ENCODE data around the gene TRABD.

The TRABD gene

DNA sequence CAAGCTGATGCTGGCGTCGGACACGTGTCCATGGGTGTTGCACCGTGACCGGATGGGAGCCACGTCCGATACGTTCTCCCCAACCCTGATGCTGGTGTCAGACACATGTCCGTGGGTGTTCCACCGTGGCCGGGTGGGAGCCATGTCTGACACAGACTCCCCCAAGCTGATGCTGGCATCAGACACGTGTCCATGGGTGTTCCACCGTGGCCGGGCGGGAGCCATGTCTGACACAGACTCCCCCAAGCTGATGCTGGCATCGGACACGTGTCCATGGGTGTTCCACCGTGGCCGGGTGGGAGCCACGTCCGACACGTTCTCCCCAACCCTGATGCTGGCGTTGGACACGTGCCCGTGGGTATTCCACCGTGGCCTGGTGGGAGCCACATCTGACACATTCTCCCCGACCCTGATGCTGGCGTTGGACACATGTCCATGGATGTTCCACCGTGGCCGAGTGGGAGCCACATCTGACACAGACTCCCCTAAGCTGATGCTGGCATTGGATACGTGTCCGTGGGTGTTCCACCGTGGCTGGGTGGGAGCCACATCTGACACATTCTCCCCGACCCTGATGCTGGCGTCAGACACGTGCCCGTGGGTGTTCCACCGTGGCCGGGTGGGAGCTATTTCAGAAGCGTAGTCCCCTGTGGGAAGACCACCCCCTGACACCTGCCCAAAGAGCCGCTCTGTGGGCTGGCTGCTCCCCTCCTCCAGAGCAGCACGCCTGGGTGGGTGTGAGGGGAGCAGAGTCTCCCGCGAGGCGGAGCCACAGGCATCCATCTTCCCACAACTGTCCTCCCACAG lies 35.1 kb downstream of the TRABD start:
- DNase-seq = no peak

DNA sequence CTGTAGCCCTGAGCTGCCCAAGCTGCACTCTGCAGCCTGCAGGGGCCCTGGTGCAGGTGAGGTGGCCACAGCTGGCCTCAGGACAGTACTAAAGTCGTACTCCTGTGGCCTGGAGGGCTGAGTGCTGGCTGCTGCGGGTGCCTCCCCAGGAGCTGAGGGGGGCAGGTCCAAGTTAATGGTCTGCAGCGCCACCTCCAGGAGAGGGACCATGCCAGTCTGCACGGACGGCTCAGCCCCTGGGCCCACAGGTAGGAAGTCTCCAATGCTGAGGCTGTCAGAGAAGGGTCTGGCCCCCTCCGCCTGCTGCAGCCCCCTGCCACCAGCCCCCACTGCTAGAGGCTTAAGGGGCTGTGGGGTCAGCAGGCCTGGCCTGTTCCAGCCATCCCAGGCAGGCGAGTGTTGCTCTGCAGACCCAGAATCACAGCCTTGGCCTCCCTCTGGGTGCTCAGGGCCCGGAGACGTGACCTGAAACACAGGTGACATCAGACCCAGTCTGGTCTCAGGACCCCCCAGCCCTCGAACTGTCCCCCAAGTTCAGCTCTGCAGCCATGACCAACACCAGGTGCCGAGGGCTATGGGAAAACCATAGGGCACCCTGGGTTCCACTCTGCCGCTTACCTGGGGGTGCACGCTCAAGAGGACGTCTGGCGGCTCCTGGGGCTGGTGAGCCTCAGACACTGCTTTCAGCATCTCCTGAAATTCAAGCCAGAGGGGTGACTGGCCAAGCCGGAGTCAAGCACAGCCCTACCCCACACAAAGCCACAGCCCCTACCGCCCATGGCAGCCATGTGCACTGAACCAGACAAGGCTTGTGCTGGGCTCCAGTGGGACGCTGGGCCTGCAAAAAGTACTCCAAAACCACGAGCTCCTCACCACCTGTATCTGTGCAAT lies 35.9 kb downstream of the TRABD start:
- no peak for DNase-seq

DNA sequence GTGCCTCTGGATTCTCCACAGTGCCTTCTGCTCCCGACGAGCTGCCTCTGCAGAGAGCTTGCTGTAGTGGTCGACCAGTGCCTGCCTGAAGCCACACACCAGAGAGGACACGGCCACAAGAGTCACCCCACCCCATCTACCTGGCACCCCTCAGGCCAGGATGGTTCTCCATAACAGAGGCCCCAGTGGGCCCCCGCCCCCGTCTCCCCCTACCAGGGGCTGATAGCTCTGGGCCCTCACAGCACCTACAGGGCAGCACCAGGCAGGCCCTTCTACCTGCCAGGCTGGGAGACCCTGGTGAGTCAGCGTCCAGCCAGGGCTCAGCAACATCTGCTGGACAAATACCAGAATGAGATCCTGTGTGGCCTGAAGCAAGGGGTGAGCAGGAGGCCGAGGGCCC lies 36.8 kb downstream of the TRABD start:
- no peak for DNase-seq

DNA sequence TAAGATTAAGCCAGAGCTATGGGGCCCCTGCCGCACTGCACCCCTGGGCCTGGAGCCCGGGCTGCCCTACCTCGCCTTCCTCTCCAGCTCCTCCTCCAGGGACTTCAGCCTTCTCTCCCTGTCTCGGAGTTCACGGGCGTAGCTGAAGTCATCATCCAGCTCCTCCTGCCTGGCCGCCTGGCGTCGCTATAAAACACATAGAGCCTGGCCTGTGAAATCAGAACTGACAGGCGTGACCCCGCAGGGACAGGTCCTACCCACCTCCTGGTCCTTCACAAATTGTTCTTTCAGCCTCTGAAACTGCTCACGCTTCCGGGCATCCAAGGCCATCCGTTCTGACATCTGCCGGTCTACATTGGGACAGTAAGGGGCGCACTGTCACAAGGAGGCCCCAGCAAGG lies 38.4 kb downstream of the TRABD start:
- DNase-seq = no peak

DNA sequence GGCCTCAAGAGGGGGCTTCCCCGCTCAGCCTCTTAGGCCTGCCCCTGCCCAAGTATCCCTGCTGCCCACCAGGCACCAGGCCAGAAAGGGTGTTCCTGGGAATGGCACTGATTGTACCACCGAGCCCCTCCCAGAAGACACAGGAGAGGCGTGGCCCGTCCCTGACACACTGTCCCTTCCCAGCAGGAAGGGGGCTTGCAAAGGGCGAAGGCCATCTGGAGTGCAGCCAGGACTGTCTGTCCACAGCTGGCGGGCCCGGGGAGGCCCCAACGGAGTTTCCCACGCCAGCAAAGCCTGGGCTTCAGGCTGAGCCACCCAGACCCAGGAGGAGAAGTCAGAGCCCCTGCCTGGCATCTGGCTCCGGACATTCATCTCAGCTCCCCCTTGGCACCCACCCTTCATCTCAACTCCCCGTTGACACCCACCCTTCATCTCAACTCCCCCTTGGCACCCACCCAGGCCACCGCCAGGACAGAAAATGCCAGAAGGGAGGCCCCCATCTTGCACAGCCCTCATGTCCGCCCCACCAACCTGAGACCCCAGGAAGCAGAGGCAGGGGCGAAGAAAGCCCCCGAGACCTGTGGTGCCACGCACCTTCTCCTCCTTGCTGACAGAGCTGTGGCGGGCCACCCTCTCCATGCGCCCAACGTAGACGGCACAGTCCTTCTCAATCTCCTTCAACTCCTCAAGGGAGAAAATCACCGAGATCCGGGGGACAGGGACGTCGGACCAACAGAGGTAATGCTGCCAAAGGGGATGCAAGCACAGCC lies 39.7 kb downstream of the TRABD start:
- no peak for DNase-seq

DNA sequence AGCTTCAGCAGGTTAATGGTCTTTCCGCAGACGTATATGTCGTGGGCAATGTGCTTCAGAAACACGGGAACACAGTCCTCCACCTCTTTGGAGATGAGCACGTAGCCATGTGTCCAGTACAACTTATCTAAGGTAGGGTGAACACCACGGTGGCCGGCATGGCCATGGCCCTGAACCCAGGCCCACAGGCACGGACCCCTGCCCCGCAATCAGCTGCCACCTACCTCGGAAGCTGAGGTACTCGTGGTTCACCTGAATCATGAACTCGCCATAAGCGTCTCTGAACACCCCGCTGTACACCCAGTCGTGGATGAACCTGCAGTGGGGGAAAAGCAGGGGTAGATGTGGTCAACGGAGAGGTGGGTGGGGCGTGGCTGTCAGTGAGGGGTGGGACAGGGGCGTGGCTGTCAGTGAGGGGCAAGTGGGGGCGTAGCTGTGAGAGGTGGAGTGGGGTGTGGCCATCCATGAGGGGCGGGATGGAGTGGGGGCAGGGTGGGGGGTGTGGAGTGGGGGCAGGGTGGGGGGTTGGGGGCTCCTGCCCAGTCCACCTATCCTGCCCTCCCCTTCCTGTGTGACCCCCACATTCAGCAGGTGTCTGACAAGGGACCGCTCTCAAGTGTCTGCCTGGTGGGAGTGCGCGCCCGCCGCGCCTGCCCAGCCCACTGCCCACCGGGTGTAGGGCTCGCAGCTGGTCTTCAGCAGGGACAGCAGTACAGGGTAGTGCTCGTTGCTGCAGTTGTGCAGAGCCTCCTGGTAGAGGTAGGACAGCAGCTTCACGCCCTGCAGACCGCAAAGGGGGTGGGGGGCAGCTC lies 40.6 kb downstream of the TRABD start:
- DNase-seq = no peak

DNA sequence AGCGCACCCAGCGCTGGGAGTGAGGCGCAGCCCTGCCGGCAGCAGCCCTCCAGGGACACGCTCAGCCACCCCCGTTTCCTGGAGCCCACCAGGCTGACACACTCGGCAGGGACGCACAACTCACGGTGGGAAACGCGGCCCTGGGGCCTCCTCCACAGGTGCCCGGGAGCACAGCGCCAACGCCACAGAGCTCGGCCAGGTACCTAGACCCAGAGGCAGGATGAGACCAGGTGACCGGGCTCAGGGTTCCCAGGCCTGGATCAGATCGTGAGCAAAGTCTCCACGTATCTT lies 41.1 kb downstream of the TRABD start:
- no peak for DNase-seq

DNA sequence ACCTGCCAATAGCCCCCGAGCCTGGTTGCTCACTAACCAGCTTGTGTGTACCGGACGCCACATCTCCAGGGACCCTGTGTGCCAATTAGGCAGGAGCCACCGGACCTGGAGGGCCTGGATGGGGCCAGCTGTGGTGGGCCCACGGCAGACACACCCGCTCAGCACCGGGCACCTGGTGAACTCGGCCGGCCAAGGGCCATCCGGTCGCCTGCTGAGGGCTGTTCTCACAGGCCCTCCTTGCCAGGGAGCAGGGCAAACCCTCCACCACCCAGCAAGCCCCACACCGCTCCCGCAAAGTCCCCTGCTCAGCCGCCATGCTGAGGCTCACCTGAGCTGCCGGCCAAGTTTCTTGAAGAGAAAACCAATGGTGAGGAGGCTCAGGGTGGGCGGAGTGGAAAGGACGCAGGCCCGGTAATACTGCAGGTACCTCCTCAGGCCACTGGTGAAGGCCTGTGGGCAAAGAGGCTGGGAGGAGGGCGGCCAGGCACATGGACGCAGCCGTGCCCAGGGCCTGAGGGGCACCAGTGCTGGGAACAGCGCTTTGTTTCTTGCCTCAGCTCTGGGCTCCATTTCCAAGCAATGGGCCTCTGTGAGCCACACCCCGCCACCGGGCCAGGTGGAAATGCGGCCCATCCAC lies 42.0 kb downstream of the TRABD start:
- no peak for DNase-seq

DNA sequence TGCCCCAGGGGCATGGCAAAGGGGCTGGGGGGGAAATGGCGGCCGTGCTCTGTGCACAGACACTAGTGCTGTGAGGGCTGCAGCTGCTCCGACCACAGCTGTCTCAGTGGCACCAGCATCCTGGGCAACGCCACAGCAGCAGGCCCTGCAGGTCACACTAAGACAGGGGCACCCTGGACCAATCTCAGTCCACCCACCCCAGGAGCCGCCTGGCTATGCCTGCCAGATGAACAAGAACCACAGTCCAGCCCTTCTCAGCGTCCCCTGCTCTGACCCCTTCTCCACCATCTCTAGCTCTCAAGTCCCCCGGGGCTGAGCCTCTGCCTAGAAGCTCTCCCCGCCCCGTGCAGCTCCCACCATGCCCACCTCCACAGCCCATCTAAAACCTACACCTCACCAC lies 42.7 kb downstream of the TRABD start:
- no peak for DNase-seq

DNA sequence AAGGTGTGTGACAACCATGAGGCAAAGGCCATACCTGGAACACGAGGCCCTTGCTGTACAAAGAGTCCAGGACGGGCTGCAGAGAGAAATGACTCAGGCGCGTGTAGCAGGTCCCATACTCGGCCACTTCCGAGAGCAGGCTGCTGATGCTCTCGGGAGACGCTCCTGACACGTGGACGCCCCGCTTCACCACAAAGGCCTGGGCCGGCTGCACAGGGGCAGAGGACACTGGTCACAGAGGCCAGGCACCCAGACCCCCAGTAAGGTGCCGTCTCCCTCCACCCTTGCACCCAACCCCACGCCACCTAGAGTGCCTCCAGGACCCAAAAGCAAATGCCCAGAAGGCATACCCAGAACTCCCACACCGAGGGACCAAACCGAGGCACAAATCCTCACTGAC lies 43.7 kb downstream of the TRABD start:
- no peak for DNase-seq

DNA sequence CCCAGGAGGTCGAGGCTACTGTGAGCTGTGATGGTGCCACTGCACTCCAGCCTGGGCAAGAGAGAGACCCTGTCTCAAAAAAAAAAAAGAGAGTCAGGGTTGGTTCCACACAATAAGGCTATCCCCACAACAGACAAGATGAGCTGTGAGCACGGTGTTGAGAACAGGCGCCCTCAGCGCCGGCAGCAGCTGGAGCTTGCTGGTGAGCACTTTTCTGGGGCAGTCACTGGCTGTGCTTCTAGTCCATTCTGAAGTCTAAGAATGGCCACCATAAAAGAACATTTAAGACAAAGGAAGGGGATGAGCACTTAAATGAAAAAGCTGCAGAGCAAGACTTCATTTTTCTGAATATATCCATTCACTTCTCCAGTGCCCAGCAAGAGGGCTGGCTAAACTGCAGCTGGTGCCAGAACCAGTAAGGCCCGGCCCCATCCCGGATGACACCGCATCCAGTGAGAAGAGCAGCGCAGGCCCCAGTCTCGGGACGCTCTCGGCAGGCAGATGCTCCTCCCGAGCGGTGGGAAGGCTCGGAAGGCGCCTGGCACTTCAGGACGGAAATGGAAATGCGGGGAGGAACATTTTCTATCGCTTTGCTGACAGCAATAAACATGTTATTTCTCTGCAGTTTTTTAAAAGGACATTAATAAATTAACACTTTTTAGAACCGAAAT lies 46.9 kb downstream of the TRABD start:
- no peak for DNase-seq

DNA sequence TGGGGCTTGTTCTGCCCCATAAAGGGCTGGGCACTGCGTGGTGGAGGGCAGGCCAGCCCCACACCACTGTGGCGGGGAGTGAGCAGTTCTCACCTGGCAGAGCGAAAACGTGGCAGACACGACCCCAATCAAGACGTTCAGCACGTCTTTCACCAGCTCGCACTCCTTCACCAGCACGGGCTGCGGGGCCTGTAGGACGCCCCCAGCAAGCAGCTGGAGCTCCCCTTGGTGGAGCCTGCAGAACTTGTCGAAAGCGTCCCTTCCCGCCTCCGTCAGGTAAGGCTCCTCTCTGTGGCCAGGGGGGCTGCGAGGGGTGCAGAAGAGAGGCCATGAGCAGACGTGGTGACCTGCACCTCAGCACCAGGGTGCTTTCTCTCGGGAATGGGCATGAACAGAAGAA lies 47.5 kb downstream of the TRABD start:
- DNase-seq = no peak

DNA sequence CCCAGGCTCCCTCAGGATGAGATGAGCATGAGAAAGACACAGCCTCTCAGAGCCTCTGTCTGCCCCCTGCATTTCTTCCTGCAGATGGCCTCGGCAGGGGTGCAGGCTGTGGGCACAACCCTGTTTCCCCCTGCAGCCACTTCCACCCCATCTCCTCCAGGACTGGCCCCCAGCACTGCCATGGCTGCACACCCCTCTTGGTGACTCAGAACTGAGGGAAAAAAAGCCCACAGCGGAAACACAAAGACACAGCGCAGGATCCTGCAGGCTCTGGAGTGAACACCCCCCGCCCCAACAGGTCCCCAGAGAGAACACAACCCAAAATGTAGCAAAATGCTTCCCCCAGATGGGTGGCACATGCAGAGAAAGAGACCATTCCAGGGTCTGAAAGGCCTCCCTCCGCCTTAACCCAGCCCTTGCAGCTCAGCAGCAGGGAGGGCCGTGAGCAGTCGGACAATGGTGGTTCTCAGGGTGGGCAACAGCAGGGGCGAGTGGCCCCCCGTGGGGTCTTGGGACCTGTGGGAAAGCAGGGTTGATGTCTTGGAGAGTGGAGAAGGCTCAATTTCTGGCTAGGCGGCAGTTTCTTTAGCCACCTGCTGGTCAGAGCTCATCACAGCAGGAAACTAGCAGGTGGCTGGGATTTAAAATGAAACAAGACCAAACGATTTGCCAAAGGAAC lies 51.2 kb downstream of the TRABD start:
- DNase-seq = no peak

DNA sequence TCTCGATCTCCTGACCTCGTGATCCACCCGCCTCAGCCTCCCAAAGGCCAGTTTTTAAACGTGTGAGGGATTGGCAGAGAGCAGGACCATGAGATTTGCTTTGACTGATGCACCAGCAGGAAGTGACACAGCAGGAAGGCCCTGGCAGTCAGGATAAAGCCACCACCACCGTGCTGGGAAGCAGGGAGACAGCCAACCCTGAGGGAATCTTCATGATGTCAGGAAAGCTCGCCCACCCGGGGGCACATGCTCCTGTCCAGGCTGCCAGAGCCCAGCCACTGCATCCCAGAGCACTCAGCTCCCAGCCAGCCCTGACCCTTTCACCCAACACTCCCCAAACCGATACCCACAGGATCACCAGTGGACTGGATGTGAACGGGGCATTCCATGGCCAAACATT lies 53.0 kb downstream of the TRABD start:
- no peak for DNase-seq

DNA sequence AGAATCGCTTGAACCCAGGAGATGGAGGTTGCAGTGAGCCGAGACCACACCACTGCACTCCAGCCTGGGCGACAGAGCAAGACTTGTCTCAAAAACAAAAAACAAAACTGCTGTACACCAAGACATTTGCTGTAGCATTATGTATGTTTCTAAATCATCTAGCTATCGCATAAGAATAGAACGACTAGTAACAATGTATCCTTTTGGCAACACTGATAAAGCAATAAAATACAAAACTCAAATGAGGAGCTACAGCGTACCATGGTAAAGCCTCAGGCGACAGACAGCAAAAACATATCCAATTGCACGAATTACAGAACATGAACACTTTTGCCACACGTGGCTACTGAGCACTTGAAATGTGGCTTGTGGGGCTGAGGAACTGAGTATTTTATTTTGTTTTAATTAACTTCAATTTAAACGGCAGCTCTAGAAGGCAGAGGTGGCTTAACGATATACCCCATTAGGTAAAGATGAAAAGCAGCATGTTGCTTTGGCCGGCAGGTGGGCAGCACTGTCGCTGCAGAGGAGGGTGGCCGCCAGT lies 56.8 kb downstream of the TRABD start:
- DNase-seq = no peak

DNA sequence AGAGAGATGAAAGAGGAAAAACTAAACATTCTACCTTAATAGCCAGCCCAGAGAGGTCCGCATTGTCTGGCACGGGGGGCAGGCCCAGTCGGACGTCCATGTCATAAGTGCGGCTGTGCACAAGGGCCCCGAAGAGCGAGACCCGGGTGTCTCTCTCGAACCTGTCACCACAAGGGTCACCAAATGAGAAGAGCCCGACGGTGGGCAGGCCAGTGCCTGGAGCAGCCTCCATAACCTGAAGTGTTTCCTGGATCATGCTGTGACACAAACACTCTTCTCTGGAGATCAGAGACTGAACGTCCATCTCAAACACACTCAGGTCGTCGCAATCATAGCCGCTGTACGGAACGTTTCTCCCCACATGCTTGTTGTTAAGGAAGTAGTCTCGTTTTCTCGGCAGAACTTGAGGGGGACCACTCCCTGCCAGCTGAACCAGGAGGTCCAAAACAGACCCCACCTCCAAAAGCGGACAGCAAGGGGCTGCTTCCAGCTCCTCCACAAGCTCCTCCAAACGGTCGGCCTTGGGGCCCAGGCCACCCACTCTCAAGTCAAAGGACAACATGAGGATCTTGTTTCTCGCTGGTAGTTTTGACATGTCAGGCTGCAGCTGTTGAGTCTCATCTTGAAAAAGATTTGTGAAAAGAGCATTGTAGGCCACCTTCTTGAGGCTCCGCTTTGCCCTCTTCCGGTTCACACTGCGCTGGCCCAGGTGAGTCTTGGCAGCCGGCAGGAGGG lies 58.1 kb downstream of the TRABD start:
- DNase-seq = no peak

DNA sequence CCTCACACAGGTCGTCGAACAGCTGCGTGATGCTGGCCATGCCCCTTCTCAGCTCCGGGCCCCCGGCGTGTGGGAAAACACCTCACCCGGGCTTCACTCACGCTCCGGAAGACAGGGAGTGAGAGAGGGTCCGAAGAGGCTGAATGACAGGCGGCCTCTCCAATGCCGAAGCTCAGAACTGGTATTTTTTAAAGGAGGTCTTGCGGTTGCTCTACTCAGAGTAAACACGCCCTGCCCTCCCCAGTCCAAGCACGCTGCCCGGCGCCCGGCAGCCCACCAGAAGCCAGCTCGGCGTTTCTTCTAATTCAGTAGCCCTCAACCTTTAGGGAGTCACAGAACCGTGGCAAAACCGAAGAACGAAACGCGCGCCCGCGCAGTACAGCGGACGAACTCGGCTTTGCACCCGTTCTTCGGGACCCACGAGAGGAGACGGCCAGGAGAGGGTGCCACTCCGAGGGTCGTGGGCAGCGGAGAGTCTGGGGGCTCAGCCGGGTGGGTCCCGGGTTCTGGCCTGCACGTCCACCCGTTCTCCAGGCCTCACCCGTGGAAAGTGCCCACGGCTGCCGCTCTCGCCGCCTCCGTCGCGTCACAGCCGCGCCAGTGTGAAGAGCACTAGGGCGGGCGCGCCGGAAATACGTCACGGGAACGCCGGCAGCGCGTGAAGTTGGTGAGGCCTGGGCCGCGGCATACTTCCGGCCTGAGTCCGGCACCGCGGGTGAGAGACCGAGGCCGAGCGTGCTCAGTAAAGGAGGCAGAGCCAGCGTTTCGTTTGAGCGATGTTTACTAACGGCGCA lies 58.9 kb downstream of the TRABD start, which contains the start of gene TUBGCP6:
Gene TUBGCP6, minus strand, starts transcription at position 604 of the 794 bp plus-strand sequence. Its CDS starts 564 bp downstream, at position 40.
- peak; percentile 93 for DNase-seq

DNA sequence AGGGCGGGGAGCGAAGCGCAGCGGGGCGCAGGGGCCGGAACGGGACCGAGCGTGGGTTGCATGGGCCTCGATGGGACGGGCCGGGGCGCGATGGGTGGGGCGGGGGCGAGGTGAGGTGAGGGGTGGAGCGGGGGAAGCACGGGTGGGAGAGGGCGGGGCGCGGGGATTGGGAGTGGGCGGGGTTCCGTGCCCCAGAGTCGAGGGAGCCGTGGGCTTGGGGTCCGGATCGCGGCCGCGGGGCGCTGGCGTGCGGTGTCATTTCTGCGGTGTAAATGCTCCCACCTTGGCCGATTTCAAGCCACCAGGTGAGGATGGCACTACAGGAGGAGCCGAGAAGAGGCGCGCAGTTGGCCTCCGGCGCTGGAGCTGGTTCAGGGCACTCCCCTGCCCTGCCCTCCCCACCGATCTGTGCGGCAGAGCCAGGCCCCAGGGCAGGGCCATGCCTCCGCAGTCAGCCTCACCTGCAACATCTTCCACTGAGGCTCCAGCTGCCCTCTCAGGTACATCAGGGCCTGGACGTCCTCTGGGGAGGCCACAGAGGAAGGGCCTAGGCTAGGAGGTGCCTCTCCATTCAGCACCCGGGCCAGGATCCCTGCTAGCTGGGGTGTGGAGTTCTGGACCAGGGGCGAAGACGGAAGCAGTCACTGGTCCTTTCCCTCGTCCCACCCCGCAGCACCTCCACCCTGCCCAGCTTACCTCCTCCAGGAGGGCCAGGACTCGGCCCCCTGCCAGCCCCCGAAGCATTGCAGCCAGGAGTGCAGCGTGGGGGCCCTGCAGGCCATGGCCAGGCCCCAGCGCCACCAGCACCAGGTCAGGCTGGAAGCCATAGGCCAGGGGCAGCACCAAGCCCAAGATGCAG lies 59.7 kb downstream of the TRABD start:
- DNase-seq = no peak

Measured in activated CD4-positive, CD25-positive, alpha-beta regulatory T cell treated with anti-CD3 and anti-CD28 coated beads, Interleukin-2, amount 50 U/mL, for 72 hours (primary cell).